Pancreas (tissue), 10 donors: ENCODE data around the gene MYOZ1. TPM values are rescaled to one million over a fixed set of nuclear protein-coding genes. Genes with fewer than 3 reads are reported as not detected.

ENCODE experiments used
- ATAC-seq, 4 donors: fragments of 200-7000 bp; cut with Tn5 transposase; one replicate each; pipeline versions ENCODE4 v1.8.0 to v1.9.1; 2020; ENCODE audit warnings: mild to moderate bottlenecking in 4 of 4, moderate library complexity in 4 of 4
- DNase-seq, 6 donors: peaks; one replicate each; pipeline ENCODE4 v3.0.0-alpha.2; 2020
- FAIRE-seq: peaks from 2 replicates; lab custom pipeline; 2012; peaks lifted over from hg19 to GRCh38; lab: Jason Lieb, UNC
- H3K27ac ChIP-seq, 4 donors: fragments of 200-600 bp; sonication (generic); 1 replicate in 3 of 4; 2 replicates in 1 of 4; pipeline versions ENCODE4 v1.5.0 to v1.8.0; 2020
- H3K27me3 ChIP-seq, 4 donors: fragments of 200-600 bp; one replicate each; pipeline ENCODE4 v1.8.0; 2021
- H3K36me3 ChIP-seq, 3 donors: fragments of 200-600 bp; sonication (generic) in 1 of 3; one replicate each; pipeline versions ENCODE4 v1.5.0 to v1.8.0; 2020 to 2021
- H3K4me1 ChIP-seq, 3 donors: fragments of 200-600 bp; one replicate each; pipeline ENCODE4 v1.8.0; 2021
- H3K4me3 ChIP-seq, 4 donors: fragments of 200-600 bp; sonication (generic) in 2 of 4; one replicate each; pipeline versions ENCODE4 v1.5.0 to v1.8.0; 2020 to 2021
- H3K9me3 ChIP-seq, 4 donors: fragments of 200-600 bp; one replicate each; pipeline ENCODE4 v1.8.0; 2021
- WGBS, 2 donors: extraction: QIAGEN DNeasy Blood & Tissue Kit; methylation state at CpG; one replicate each; pipeline ENCODE4 v1.1.7; 2013; 5-methylcytosine and 5-hydroxymethylcytosine counted together
- intact Hi-C, 3 donors: fragments of 100-400 bp; cut with DNase I; formaldehyde crosslinking; loops; one replicate each; pipeline versions ENCODE4 v1.11.1 to v1.14.2; 2022
- polyA plus RNA-seq, 2 donors: library from polyadenylated mRNA; stranded (reverse); fragments of 200-250 nt; gene quantifications; one replicate each; pipeline ENCODE4 v1.2.3, GENCODE V29; 2013
- total RNA-seq, 6 donors: library from RNA; stranded (reverse); fragmentation: NEBNext Ultra II Directional in 4 of 6; extraction: Animal tissue kit (Norgen Biotek cat#: 25700) in 4 of 6; gene quantifications; one replicate each; pipeline versions ENCODE4 v1.2.1 to v1.2.4, GENCODE V29; 2021 to 2023
- TF ChIP-seq, protein P1 (sequence below), 4 donors: fragments of 200-600 bp; sonication (generic) in 3 of 4; IDR thresholded peaks; one replicate each; pipeline versions ENCODE4 v1.5.0 to v1.8.0; 2021; ENCODE audit warnings: antibody characterized with exemption in 4 of 4
- donor health status: healthy with polysubstance abuse.
- donor health status: DM: no; HTN: no; CAD: no; lungs with moderate emphysema.
- donor health status: DM: no; HTN: no; CAD: no.
- donor health status: control.
- donor health status: control.
- donor health status: Bipolar disorder and iron deficiency.
- donor health status: DM: yes; HTN: yes; CAD: no.
- donor health status: DM: no; HTN: no; CAD: no.
- donor health status: DM: no; HTN: no; CAD: no.
- donor health status: DM: yes; HTN: yes; CAD: no.

MYOZ1 gene
- total and polyA plus RNA-seq, 8 donors, result 0.11 to 1.2 (median 0.26) TPM; not detected in 4

DNA sequence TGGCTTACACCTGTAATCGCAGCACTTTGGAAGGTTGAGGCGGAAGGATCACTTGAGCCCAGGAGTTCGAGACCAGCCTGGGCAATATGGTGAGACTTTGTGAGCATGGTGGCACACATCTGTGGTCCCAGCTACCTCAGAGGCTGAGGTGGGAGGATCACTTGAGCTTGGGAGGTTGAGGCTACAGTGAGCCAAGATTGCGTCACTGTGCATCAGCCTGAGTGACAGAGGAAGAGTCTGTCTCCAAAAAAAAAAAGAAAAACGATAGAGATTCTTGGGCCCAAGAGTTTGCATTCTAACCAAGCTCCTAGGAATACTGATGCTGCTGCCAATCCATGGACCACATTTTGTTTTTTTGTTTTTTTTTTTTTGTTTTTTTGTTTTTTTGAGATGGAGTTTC is 12.1 kb downstream of the MYOZ1 start:
- ATAC-seq (no peak), DNase-seq (no peak), FAIRE-seq (no peak)
- Histone ChIP-seq H3K9me3 (no peaks in the 10 kb centered on the region), H3K4me3 (no peak overlapping the region), H3K4me1 (peaks cover 0 to 5% (median 0%) of the 10 kb centered on the region in 3 donors), H3K27ac (no peak overlapping the region), H3K27me3 (no peaks in the 10 kb centered on the region), H3K36me3 (no peaks in the 10 kb centered on the region)
- whole genome bisulfite sequencing, 2 donors, result 86 to 90% methylated on average over 5 of the region's 5 CpGs
- TF ChIP-seq, protein P1, sequence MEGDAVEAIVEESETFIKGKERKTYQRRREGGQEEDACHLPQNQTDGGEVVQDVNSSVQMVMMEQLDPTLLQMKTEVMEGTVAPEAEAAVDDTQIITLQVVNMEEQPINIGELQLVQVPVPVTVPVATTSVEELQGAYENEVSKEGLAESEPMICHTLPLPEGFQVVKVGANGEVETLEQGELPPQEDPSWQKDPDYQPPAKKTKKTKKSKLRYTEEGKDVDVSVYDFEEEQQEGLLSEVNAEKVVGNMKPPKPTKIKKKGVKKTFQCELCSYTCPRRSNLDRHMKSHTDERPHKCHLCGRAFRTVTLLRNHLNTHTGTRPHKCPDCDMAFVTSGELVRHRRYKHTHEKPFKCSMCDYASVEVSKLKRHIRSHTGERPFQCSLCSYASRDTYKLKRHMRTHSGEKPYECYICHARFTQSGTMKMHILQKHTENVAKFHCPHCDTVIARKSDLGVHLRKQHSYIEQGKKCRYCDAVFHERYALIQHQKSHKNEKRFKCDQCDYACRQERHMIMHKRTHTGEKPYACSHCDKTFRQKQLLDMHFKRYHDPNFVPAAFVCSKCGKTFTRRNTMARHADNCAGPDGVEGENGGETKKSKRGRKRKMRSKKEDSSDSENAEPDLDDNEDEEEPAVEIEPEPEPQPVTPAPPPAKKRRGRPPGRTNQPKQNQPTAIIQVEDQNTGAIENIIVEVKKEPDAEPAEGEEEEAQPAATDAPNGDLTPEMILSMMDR (IDR thresholded peaks at IDR 0.05), result no peak
- intact Hi-C loops, result no loop called here

DNA sequence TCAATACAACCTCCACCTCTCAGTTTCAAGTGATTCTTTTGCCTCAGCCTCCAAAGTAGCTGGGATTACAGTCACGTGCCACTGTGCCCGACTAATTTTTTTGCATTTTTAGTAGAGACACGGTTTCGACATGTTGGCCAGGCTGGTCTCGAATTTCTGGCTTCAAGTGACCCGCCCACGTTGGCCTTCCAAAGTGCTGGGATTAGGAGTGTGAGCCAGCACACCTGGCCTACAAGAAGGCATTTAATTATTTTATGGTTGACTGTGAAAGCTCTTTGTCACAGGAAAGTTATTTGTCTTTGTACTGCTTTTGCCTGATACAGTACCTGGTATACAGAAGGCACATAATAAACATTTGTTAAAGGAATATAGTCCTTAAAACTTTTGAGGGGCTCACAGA is 12.9 kb downstream of the MYOZ1 start:
- peak in 3 of 6 donors; percentile 43 to 62 (median 48) for DNase-seq
- 16 to 33% methylated on average over 7 of the region's 7 CpGs for WGBS, 2 donors
- intact Hi-C loops, result no loop called here
- Histone ChIP-seq H3K27me3 (no peaks in the 10 kb centered on the region), H3K4me3 (no peak overlapping the region), H3K9me3 (no peaks in the 10 kb centered on the region), H3K4me1 (peaks cover 0 to 5% (median 0%) of the 10 kb centered on the region in 3 donors), H3K27ac (peak overlapping the region in 1 of 4 donors; percentile 37), H3K36me3 (no peaks in the 10 kb centered on the region)
- peak in 1 of 4 donors; percentile 22 for ATAC-seq
- no peak for FAIRE-seq
- TF ChIP-seq, protein P1 (IDR thresholded peaks at IDR 0.05), result no peak

DNA sequence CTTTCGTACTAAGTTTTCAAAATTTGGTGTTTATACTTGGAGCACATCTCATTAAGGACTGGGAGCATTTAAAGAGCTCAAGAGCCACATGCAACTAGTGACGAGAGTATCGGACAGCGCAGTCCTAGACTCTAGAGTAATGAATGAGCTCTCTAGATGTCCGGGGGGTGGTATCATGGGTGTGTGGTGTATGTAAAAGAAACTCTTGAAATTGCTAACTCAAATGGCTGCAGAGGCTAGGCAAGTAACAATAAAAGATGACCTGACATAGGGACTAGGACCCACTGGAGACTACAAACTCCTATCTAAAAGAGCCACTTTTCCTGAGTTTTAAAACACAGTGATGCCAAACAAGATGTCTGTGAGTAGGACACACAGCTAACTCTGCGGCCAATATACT is 14.0 kb downstream of the MYOZ1 start:
- Histone ChIP-seq H3K27me3 (no peaks in the 10 kb centered on the region), H3K4me3 (no peak overlapping the region), H3K4me1 (peaks cover 0 to 5% (median 0%) of the 10 kb centered on the region in 3 donors), H3K36me3 (no peaks in the 10 kb centered on the region), H3K27ac (no peak overlapping the region), H3K9me3 (no peaks in the 10 kb centered on the region)
- FAIRE-seq (no peak), DNase-seq (no peak), ATAC-seq (no peak)
- WGBS, 2 donors, result 96 to 98% methylated on average over 6 of the region's 6 CpGs
- TF ChIP-seq, protein P1 (IDR thresholded peaks at IDR 0.05), result no peak
- intact Hi-C loops, result no loop called here

DNA sequence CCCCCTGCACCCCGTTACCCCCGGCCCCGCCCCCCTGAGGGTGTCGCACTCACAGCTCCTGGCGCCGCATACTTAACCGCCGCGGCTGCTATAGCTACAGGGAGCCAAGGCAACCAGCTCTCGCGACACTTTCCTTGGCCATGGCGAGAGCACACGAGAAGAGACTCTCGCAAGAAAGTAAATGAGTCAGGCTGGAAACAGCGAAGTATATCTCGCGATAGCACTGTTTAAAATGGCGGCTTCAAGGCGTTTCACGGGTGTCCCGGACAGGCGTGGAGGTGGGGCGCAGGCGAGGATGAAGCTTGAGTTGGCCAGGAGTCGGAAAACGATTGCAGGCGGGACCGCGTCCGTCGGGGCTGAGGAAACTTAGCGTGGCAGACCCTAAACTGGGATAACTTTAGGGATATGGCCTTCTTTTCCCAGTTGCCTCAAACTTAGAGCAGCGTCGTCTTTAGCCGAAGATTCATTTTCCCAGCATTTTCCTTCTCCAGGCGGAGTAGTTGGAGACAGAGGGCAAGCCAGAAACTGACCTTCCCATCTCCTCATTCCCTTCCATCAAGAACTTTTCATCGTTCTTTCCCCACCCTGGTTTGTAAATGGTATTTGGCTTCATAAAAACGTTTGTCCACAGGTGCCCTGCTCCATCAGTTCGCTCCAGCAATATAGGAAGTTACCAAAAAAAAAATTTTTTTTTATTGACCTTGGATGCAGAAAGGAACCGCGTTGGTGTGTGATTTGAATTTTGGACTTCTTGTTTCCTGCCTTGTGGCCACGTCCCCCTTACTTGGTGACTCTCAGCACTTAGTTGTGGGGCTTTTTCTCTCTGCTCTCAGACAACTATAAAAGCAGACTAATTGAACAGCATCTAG is 15.2 kb downstream of the MYOZ1 start:
- peaks cover 0 to 5% (median 0%) of the 10 kb centered on the region in 3 donors for H3K4me1 ChIP-seq
- FAIRE-seq, result no peak
- peak; percentile 96 to 99 (median 98) for ATAC-seq

More for the DNA sequence above, 15.2 kb downstream of the MYOZ1 start:
- intact Hi-C loops, result no loop called here
- 1 to 2% methylated on average over 42 of the region's 42 CpGs for WGBS, 2 donors
- no peaks in the 10 kb centered on the region for H3K27me3 ChIP-seq
- no peaks in the 10 kb centered on the region for H3K9me3 ChIP-seq
- TF ChIP-seq, protein P1 (IDR thresholded peaks at IDR 0.05), result no peak
- peak; percentile 92 to 97 (median 94) for DNase-seq
- peak overlapping the region; percentile 37 to 78 (median 65) for H3K4me3 ChIP-seq
- peak overlapping the region; percentile 70 to 78 (median 75) for H3K27ac ChIP-seq
- H3K36me3 ChIP-seq, result no peaks in the 10 kb centered on the region
